GM18951 (cell line): ENCODE results near the gene FSIP2.
"Not testable (repeated sequence)": the region's sequence is repeated elsewhere in the genome, so short reads cannot be mapped to it uniquely, and the experiment has no call there.

ENCODE experiments used
- POLR2A ChIP-seq: IDR thresholded peaks from 4 replicates; pipeline ENCODE4 v1.6.1; 2011; ENCODE audit warnings: mild to moderate bottlenecking; ENCODE audit not compliant: insufficient read length, insufficient read depth; ENCODE audit errors: extremely low read depth
- in situ Hi-C: fragments of 300-500 bp; cut with MboI; formaldehyde crosslinking; loops from one replicate; pipeline ENCODE4 v1.12.0; 2022; ENCODE audit warnings: low sequenced_read_pairs, mixed read lengths, inconsistent platforms; ENCODE audit not compliant: unreplicated experiment

The FSIP2 gene

DNA sequence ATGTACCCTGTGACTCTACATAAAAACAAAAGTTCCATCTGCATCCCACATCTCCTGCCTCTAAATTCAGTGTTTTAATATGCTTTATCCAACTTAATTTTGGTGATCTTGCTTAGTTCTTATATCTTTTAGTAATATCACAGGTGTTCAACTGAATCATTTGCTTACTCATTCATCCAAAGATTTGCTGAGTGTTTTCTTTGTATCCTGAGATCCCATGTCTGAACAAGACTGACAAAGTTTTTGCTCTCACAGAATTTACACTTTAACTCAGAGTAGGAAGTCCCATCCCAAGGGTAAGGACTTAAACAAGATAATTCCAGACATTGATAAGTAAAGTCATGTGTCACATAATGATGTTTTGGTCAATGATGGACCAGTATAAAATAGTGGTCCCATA is 87.0 kb downstream of the FSIP2 start:
- in situ Hi-C loops, result no loop called here
- TF ChIP-seq POLR2A, result no peak

GRCh38 chr2:185828326-185828725 is 89.7 kb downstream of the FSIP2 start:
- in situ Hi-C loops, result no loop called here
- TF ChIP-seq POLR2A, result no peak

- no peak for TF ChIP-seq POLR2A
- in situ Hi-C loops, result no loop called here
Observed at GRCh38 chr2:185833864-185834263, 95.3 kb downstream of the FSIP2 start.

DNA sequence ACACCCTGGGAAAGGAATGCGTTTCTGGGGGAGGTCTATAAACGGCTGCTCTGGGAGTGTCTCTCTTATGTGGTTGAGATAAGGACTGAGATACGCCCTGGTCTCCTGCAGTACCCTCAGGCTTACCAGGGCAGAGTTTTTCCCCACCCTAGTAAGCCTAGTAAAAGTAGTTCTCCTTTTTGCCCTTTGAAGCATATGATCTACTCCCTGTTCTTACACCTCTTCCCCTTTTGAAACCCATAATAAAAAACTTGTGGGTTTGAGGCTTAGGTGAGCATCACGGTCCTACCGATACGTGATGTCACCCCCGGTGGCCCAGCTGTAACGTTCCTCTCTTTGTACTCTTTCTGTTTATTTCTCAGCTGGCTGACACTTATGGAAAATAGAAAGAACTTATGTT is 97.4 kb downstream of the FSIP2 start:
- in situ Hi-C loops, result no loop called here
- TF ChIP-seq POLR2A, result no peak

DNA sequence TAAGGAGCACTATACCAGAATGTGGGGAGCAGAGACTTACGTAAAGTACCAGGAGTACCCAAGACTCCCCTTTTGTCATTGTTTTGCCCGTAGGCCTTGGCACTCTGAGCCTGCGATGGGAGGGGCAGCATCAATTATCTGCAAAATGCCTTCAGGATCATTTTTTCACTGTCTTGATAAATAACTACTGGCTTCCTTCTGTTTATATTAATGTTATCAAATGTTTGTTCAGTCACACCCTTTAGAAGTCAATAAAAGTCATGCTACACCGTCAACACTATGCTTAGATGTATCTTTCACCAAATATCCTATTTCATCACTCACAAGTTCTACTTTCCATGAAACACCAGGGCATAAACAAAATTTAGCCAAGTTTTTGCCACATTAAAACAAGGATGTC is 116.3 kb downstream of the FSIP2 start:
- in situ Hi-C loops, result no loop called here
- no peak for TF ChIP-seq POLR2A

DNA sequence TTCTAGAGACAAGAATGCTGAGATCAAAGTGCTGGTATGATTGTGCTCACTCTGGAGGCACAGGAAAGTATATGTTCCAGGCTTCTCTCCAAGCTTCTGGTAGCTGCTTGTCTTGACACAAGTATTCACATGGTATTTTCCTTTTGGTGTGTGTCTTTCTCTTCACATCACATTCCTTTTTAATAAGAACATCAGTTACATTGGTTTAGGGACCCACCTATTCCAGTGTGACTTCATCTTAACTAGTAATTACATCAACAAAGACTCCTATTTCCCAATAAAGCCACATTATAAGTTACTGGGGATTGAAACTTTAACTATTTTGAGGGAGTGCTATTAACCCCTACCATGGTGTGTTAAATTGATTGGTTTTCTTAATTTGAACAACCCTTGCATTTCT is 119.1 kb downstream of the FSIP2 start:
- in situ Hi-C loops, result no loop called here
- no peak for TF ChIP-seq POLR2A

- in situ Hi-C loops, result no loop called here
- no peak for TF ChIP-seq POLR2A
Observed at GRCh38 chr2:185859506-185859905, 120.9 kb downstream of the FSIP2 start.

DNA sequence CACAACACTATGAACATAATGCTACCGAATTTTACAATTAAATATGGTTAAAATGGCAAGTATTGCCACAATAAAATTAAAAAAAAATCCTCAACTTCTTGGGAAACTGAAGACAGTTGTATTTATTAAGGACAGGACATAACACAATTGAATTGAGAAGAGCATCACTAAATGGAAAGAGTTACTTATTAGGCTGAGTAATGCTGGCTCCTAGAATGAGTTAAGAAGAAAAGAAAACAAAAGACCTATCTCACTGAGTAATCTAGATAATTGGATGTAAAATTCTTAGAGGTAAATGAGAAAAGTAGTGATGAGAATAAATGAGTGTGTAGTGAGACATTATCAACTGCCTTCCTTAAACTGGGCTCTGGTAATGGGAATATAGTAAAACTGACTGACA is 121.7 kb downstream of the FSIP2 start:
- in situ Hi-C loops, result no loop called here
- no peak for TF ChIP-seq POLR2A

DNA sequence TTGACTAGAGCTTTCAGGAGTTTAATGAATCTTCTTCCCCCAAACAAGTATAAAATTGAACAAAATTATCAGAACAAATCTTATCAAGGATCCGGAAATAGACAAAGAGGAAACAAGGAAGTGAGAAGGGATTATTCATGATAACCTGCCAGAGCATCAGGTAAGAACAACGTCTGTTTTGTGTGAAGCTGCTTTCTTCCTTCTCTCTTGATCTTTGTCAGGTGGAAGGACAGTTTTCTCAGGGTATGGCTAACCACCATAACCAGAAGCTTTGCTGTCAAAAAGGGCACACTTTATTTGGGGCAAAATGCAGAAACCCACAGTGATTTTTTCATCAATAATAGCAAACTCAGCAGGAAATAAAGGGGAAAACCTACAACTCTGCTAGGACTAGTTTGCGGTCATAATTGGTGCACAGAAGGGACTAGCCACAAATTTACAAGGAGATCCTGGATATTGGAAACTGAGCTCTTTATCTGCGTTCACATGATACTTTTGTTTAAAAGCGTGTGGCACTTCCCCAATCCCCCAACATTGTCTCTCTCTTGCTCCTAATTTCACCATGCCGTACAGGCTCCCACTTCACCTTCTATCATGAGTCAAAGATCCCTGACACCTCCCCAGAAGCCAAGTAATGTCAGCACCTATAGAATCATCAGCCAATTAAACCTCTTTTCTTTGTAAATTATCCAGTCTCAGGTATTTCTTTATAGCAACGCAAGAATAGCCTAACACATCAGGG is 124.2 kb downstream of the FSIP2 start:
- TF ChIP-seq POLR2A, result no peak
- in situ Hi-C loops, result no loop called here

DNA sequence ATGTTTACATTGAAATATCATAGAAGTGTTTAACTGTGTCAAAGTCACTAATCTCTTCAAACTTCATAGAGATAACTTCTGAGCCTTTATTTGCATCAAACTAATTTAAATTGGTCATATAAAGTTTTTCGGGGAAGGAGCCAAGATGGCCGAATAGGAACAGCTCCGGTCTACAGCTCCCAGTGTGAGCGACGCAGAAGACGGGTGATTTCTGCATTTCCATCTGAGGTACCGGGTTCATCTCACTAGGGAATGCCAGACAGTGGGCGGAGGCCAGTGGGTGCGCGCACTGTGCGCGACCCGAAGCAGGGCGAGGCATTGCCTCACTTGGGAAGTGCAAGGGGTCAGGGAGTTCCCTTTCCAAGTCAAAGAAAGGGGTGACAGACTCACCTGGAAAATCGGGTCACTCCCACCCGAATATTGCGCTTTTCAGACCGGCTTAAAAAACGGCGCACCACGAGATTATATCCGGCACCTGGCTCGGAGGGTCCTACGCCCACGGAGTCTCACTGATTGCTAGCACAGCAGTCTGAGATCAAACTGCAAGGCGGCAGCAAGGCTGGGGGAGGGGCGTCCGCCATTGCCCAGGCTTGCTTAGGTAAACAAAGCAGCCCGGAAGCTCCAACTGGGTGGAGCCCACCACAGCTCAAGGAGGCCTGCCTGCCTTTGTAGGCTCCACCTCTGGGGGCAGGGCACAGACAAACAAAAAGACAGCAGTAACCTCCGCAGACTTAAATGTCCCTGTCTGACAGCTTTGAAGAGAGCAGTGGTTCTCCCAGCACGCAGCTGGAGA is 126.1 kb downstream of the FSIP2 start:
- in situ Hi-C loops, result not testable (repeated sequence)

DNA sequence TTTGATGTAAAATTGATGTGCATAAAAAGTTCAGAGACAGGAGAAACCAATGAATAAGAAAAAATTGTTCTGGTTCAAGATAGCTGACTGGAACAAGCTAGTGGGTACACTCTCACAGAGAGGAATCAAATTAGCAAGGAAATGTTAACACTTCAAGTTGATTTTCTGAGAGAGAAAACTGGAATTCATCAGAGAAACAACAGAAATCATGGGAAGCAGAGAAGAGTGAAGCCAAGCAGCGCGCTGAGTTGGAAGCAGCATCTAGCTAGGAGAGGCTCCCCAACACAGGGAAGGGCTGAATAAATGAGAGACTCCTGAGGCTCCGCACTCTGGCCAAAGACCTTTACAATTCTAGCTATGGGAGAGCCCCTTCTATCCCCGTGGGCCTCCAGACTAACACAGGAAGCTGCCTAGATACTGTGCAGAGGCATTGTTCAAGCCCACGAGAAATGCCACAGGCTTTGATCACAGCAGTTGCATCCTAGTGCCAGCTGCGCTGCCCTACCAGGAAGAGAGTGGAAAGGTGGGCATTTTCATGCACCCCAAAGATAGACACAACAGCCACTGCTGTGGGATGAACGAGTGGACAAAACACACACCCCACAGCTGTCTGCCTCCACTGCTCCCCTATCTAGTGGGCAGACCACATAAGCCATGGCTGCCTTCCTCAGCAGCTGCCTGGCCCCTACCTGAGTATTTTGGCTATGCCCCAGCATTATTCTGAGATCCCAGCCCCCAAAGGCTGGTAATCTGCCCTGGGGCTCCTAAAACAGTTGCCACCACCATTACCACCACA is 136.7 kb downstream of the FSIP2 start:
- no peak for TF ChIP-seq POLR2A
- in situ Hi-C loops, result no loop called here

DNA sequence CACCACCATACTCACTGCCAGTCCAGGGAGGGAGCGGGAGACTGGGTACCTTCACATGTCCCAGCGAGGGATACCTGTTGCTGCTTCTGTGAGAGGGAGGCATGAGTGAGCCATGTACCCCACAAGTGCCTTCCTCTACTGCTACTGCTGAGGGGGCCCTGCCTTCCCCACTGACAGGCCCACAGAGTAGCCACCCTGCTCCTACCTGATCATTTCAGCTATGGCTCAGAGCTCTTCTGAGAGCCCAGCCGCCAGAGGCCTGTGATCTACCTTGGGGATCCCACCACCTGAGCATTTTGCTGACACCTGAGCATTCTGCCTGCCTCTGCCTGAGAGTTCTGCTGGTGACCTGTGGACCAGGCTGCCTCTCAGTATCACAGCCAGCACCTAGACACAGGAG is 137.6 kb downstream of the FSIP2 start:
- in situ Hi-C loops, result no loop called here
- no peak for TF ChIP-seq POLR2A

- in situ Hi-C loops, result no loop called here
Observed at GRCh38 chr2:185880396-185880795, 141.8 kb downstream of the FSIP2 start.

More at GRCh38 chr2:185880396-185880795, 141.8 kb downstream of the FSIP2 start:
- no peak for TF ChIP-seq POLR2A
